T-helper 2 cell treated with Interferon-gamma antibody and Interleukin-4, amounts not matched to agents 100 ng/mL and 5 ng/mL, for 36 hours (primary cell): ENCODE data around the gene MAZ. TPM values are rescaled to one million over a fixed set of nuclear protein-coding genes. Genes with fewer than 3 reads are reported as not detected.

Experiments
- intact Hi-C: fragments of 100-400 bp; cut with micrococcal nuclease; formaldehyde crosslinking; loops from one replicate; pipeline ENCODE4 v1.15.1; 2023
- total RNA-seq: library from RNA; stranded (reverse); gene quantifications from 2 replicates; pipeline ENCODE4 v1.2.3, GENCODE V29; 2022

The MAZ gene
- total RNA-seq, 1 donor from 2014 or later = 468 TPM

DNA sequence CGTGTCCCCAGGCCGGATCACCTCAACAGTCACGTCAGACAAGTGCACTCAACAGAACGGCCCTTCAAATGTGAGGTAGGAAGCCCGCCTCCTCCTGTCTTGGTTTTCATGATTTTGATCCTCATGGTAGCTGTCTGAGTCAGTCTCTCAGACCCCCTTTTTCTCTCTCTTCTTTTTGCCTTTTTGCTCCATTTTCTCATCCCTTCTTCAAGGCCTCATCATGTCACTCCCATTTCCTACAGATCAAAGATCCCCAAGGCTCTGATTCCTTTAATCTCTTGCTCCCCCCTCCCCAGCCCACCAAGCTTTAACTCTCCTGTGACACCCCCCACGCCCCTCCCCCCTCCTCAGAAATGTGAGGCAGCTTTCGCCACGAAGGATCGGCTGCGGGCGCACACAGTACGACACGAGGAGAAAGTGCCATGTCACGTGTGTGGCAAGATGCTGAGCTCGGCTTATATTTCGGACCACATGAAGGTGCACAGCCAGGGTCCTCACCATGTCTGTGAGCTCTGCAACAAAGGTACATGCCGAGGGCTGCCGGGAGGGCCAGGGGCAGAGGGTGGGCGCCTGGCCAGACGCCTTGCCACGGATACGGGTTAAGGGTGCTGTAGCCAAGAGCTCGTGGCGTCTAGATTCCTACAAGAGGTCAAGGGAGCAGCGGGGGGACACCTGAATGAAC lies 2.0 kb downstream of the MAZ start:
- intact Hi-C loops = loop anchor here (5.0 kb wide), 3 partner anchors 106 to 1264 kb away; partner anchors contain the start of genes SRCAP, ZNF646 and ZNF668

DNA sequence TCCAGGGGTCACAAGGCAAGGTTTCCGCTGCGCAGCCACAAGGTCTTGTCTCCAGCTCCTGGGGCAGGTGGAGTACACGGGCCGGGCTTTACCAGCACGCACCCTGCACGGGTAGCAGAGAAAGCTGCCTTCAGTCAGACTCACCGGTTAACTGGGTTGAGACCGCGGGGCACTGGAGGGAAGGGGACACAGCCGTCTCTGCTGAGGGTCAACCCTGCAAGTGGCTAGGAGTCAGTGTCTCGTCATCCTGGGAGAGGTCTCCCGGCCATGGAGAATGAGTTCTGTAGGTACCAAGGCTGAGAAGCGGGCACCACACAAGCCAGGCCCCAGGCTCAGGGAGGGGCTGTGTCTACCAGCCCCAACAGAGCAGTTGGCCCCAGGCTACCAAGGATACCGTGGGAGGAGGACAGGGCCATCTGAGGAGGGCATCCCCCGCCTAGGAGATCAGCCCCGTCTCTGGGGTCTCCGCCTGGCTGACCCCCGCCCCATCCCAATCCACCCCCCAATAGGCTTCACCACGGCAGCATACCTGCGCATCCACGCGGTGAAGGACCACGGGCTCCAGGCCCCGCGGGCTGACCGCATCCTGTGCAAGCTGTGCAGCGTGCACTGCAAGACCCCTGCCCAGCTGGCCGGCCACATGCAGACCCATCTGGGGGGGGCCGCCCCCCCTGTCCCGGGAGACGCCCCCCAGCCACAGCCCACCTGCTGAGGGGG lies 2.9 kb downstream of the MAZ start:
- intact Hi-C loops = loop anchor here (5.0 kb wide), 3 partner anchors 107 to 1263 kb away; partner anchors contain the start of genes SRCAP, ZNF646 and ZNF668

DNA sequence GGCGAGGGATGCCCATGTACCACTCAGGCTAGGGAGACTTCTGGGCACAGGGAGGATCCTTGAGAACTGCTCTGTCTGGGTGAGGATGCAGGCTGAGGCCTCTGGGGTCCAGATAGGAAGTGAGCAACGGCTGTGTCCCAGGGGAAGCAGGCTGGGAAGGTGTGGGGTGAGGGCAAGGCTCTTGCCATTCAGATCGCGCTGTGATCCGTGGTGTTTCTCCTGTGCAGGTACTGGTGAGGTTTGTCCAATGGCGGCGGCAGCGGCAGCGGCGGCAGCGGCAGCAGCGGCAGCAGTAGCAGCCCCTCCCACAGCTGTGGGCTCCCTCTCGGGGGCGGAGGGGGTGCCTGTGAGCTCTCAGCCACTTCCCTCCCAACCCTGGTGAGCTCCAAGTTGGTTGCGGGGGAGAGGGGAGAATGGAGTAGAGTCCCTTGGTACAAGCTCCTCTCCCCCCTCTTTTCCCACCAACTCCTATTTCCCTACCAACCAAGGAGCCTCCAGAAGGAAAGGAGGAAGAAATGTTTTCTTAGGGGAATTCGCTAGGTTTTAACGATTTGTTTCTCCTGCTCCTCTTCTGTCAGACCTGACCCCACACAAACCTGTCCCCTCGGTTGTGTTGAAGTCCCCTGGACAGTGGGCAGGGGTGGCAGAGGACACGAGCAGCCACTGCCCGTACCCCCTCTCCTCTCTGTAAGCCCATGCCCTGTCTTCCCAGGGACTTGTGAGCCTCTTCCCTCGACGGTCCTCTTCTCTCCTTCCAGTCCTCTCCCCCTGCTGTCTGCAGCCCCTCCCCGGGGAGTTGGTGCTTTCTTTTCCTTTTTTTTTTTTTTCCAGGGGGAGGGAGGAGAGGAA lies 3.7 kb downstream of the MAZ start:
- intact Hi-C loops = loop anchor here (5.0 kb wide), 3 partner anchors 108 to 1262 kb away; partner anchors contain the start of genes SRCAP, ZNF646 and ZNF668

- intact Hi-C loops = no loop called here
Observed at GRCh38 chr16:29810699-29811169, 4.4 kb downstream of the MAZ start.

DNA sequence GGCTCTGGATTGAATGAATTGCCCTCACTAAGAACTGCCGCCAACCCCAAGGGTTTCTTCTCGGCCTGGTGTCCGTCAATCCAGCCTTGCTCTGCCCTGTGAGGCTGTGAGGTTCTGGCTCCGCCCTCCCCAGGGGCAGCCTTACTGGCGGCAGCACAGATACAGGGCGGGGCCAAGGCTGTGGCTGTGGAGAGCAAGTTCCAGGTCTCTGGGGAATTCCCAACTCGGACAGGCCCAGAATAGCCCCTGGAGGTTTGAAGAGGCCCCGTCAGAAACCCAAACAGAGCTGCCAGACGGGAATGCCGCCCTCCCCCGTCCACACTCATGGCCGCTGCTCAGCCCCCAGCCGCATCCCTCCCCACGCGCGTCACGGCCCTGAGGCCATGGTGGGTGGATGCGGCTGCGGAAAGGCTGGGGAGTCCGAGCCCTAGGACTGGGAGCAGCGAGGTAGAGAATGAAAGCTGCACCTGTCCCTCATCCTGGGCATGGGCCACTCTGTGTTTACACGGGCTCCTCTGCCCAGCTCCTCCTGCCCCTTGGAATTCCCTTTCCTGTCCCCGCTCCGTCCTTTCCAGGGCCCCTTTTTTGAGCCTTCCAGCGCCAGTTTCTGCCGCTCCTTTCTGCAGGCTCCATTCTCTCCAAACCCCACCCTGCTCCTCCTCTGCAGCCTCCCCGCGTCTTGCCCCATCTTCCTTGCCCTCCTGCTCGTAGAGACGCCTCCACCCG lies 5.0 kb downstream of the MAZ start:
- intact Hi-C loops = no loop called here

DNA sequence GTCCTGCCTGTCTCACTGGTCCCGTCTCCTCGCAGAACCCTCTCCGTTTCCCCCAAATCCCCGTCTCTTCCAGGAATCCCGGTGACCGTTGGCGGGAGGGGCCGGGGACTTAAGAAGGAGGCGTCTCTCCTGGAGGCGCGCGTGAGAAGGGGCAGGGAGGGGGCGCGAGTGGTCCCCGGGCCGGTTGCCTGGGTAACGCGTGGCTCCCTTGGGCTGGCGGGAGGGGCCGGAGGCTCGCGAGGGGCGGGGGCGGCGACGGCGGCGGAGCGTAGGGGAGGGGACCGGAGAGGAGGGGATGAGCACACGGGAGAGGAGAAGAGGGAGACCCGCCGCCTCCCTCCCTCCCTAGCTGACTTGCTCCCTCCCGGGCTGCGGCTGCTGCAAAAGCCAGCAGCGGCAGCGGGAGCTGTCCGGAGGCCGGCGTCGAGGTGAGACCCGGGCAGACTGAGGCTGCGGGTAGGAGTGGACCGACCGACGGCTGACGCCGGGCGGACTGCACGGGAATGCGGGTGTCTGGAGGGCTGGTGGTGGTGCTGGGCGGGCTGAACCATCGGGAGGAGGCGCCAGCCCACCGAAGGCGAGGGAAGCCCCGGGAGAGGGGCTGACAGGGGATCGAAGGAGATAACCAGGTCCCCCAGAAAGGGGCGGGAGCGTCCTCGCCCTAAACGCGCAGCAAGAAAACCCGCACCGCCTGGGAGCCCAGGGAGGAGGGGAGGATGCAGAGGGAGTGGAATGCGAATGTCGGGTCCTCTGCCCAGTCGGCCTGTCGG lies 5.8 kb downstream of the MAZ start, which contains the start of gene PRRT2:
PRRT2 (plus strand) TSS at position 298 of the 770 bp plus-strand sequence. CDS start 862 bp downstream, outside the sequence.
- intact Hi-C loops = no loop called here

- intact Hi-C loops = no loop called here
Observed at GRCh38 chr16:29812754-29813643, 6.7 kb downstream of the MAZ start.

DNA sequence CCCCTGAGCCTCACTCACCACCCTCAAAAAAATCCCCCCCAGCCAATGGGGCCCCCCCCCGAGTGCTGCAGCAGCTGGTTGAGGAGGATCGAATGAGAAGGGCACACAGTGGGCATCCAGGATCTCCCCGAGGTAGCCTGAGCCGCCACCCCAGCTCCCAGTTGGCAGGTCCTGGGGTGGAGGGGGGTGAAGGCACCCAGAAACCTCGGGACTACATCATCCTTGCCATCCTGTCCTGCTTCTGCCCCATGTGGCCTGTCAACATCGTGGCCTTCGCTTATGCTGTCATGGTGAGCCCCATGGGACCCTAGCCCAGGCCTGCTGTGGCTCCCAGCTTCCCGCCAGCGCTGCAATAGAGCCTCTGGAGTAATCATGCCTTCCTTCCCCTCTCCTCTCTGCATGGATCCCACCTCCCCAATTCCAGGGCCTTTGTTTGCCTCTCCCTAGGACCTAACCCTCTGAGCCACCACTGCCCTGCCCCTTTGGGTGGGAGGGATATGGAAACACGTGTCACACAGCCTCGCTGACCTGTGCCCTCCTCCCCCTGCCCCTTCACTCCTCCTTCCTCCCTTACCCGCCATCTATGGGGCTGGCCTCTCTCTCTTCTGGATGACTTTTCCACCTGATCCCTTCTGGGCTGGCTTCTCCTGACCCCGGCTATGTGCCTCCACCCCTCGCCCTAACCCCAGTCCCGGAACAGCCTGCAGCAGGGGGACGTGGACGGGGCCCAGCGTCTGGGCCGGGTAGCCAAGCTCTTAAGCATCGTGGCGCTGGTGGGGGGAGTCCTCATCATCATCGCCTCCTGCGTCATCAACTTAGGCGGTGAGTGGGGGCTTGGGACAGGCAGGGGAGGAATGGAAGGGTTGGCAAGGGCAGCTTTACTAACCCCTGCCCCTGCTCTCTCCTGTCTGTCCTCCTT lies 7.6 kb downstream of the MAZ start:
- intact Hi-C loops = loop anchor here (2.0 kb wide), 1 partner anchor 29 kb away; no protein-coding TSS in a partner anchor

GRCh38 chr16:29814592-29814991 lies 8.3 kb downstream of the MAZ start:
- intact Hi-C loops = loop anchor here (2.0 kb wide), 1 partner anchor 30 kb away; no protein-coding TSS in a partner anchor

DNA sequence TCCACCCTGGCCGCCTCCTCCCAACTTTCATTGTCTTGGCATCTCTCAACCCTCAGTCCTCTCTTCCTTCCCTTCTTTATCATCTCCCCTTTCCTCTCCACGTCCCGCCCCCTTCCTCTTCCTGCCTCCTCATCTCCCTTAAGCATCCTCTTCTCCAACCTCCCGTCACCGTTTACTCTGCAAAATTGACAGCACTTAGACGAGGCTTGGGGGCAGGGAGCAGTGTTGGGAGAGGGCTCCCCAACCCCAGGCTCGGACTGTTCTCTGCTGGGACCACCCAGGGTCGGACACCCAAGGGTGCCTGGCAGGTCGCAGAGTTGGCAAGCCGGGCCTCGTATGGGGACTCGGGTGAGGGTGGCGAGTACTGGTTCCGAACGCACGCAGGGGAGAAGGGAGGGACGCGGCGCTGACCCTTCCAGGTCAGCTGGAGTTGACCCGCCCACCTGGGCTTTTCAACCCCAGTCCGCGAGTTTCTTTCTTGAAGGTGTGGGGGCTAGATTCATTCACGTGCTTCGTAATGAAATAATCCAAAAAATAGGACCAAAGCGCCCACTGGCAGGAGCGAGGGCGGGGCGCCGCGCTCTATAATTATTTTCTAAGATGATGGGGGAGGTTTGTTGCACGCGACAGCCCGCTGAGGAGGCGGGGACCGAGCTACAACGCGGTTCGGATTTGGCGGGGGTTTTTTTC lies 8.8 kb downstream of the MAZ start:
- intact Hi-C loops = loop anchor here (2.0 to 5.0 kb wide), 4 partner anchors 30 to 953 kb away; partner anchors contain the start of genes HIRIP3, INO80E, SH2B1 and TMEM219

- intact Hi-C loops = loop anchor here (1.0 to 5.0 kb wide), 7 partner anchors 11 to 954 kb away; partner anchors contain the start of genes CDIPT, HIRIP3, INO80E and KIF22
Observed at GRCh38 chr16:29815793-29816693, 9.7 kb downstream of the MAZ start, which contains the start of gene PAGR1. TSS of gene PAGR1 (plus strand) at chr16:29816152. CDS start at chr16:29816526, 374 bp downstream.

- intact Hi-C loops = loop anchor here (1.0 to 5.0 kb wide), 6 partner anchors 12 to 955 kb away; partner anchors contain the start of genes CDIPT, HIRIP3, INO80E and KIF22
Observed at GRCh38 chr16:29816694-29817441, 10.5 kb downstream of the MAZ start.

GRCh38 chr16:29818082-29818481 lies 11.8 kb downstream of the MAZ start:
- intact Hi-C loops = loop anchor here (5.0 kb wide), 3 partner anchors 144 to 956 kb away; partner anchors contain the start of genes HIRIP3, INO80E, SH2B1 and TMEM219

DNA sequence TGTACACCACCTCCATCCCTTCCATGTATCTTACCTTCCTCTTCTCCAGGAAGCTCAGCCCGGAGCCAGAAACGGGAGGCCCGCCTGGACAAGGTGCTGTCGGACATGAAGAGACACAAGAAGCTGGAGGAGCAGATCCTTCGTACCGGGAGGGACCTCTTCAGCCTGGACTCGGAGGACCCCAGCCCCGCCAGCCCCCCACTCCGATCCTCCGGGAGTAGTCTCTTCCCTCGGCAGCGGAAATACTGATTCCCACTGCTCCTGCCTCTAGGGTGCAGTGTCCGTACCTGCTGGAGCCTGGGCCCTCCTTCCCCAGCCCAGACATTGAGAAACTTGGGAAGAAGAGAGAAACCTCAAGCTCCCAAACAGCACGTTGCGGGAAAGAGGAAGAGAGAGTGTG lies 13.2 kb downstream of the MAZ start:
- intact Hi-C loops = loop anchor here (5.0 kb wide), 3 partner anchors 143 to 957 kb away; partner anchors contain the start of genes HIRIP3, INO80E, SH2B1 and TMEM219
